Measurements from ENCODE around the gene DGKB.

Gene DGKB

GRCh38 chr7:14228341-14228740 lies 674.2 kb downstream of the DGKB start:
- ChIA-PET POLR2A (no interaction called here), CTCF (no interaction called here)
- TF ChIP-seq, protein P1, sequence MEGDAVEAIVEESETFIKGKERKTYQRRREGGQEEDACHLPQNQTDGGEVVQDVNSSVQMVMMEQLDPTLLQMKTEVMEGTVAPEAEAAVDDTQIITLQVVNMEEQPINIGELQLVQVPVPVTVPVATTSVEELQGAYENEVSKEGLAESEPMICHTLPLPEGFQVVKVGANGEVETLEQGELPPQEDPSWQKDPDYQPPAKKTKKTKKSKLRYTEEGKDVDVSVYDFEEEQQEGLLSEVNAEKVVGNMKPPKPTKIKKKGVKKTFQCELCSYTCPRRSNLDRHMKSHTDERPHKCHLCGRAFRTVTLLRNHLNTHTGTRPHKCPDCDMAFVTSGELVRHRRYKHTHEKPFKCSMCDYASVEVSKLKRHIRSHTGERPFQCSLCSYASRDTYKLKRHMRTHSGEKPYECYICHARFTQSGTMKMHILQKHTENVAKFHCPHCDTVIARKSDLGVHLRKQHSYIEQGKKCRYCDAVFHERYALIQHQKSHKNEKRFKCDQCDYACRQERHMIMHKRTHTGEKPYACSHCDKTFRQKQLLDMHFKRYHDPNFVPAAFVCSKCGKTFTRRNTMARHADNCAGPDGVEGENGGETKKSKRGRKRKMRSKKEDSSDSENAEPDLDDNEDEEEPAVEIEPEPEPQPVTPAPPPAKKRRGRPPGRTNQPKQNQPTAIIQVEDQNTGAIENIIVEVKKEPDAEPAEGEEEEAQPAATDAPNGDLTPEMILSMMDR (IDR thresholded peaks at IDR 0.05; ENCODE audit: control extremely low read depth, extremely low read depth, low read depth, missing control alignments): no peak
- DNase-seq (ENCODE audit: extremely low spot score): no peak

- ChIA-PET POLR2A (no interaction called here), CTCF (no interaction called here)
- DNase-seq (ENCODE audit: extremely low spot score): no peak
- TF ChIP-seq, protein P1 (IDR thresholded peaks at IDR 0.05; ENCODE audit: control extremely low read depth, extremely low read depth, low read depth, missing control alignments): no peak
These were observed 676.4 kb downstream of the DGKB start for GRCh38 chr7:14226126-14226525.

GRCh38 chr7:14219125-14219524 lies 683.4 kb downstream of the DGKB start:
- ChIA-PET POLR2A (no interaction called here), CTCF (no interaction called here)
- TF ChIP-seq, protein P1 (IDR thresholded peaks at IDR 0.05; ENCODE audit: control extremely low read depth, extremely low read depth, low read depth, missing control alignments): no peak
- no peak for DNase-seq (ENCODE audit: extremely low spot score)

DNA sequence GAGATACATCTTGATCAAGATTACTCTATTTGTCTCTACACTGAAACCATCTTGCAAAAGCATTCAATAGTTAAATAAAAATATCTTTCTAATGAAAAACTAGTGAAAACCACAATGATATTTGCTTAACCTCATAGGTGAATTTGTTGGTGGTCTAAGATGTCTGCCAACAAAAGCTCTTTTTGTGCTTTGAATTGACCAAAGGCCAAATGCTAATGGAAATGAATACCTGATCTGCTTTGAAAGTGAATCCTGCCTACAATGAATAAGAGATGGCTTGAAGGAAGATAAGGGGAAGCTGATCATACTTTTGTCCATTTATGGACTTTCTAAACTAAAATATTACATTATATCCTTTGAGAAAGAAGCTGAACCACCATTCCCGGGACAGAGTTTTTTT lies 684.2 kb downstream of the DGKB start:
- DNase-seq (ENCODE audit: extremely low spot score): no peak
- ChIA-PET CTCF (no interaction called here), POLR2A (no interaction called here)
- TF ChIP-seq, protein P1 (IDR thresholded peaks at IDR 0.05; ENCODE audit: control extremely low read depth, extremely low read depth, low read depth, missing control alignments): no peak

DNA sequence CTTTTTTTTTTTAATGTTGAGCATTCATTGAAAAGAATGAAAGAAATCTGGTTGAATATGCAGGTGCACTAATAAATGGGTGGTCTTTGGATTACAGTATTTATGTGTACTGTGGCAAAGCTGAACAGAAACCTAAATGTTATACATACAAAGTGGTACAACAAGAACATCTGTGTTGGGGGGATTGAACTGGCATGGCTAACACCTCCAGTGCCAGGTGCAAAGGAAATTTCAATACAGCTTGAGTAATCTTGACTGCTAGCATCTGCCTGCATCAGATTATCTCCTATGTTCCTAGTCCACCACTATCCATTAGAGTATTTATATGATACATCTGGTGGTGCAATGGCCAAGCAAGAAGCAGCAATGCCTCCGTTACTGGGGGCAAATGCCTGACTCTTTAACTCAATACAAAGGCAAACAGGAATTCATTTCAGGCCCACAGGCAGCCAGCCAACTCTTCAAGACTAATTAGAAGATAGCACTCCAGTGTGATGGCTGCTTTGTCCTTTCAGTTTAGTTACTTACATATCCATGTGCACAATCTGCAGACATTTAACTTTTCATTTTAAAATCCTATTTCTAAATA lies 692.6 kb downstream of the DGKB start:
- POLR2A ChIA-PET: no interaction called here
- TF ChIP-seq, protein P1 (IDR thresholded peaks at IDR 0.05; ENCODE audit: control extremely low read depth, extremely low read depth, low read depth, missing control alignments): no peak
- no peak for DNase-seq (ENCODE audit: extremely low spot score)
- CTCF ChIA-PET: no interaction called here

DNA sequence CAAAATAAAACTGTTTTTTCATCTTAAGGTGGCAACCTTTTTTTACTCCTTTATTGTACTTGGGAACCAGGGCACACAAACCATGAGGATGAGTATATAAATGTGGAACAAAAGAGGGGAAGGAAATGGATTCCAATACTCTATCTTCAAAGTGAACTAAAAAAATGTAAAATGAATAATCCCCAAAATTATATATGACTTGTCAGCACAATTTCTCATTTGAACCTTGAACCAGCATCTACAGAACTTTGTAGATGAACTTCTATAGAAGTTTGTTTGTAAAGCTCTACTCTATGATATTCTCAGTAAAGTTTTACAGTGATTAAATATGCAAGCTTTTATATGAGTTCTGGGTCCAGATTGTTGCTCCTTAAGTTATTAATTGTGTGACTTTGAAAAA lies 694.8 kb downstream of the DGKB start:
- TF ChIP-seq, protein P1 (IDR thresholded peaks at IDR 0.05; ENCODE audit: control extremely low read depth, extremely low read depth, low read depth, missing control alignments): no peak
- POLR2A ChIA-PET: no interaction called here
- CTCF ChIA-PET: interaction anchor here (1.1 kb wide), 1 partner anchor 8 kb away, joined by 3 read pairs; no protein-coding TSS in a partner anchor
- no peak for DNase-seq (ENCODE audit: extremely low spot score)

All from GM10248 (cell line).